ENCODE measurements around the gene RHOG.

- TF ChIP-seq CTCF (IDR thresholded peaks at IDR 0.05) (no peak), POLR2A (IDR thresholded peaks at IDR 0.05) (no peak), POLR2AphosphoS5 (IDR thresholded peaks at IDR 0.05) (no peak)
These were observed 30.3 kb downstream of the RHOG start for GRCh38 chr11:3810446-3810845.

All from transverse colon (tissue), 4 donors.